Epithelial cell of proximal tubule (primary cell): ENCODE measurements around the gene CHMP4B. TPM values are rescaled to one million over a fixed set of nuclear protein-coding genes. Genes with fewer than 3 reads are reported as not detected.
A peak's percentile ranks its signal among the peaks of the same experiment; 100 is the strongest.

Source experiments
- DNase-seq: peaks from one replicate; pipeline ENCODE4 v3.0.0-alpha.2; 2011; ENCODE audit warnings: low read depth
- H3K4me3 ChIP-seq: 2 replicates; pipeline ENCODE4 v1.5.1; 2011; ENCODE audit warnings: low read depth, mild to moderate bottlenecking, low read length
- CTCF ChIP-seq: conservative IDR thresholded peaks from 2 replicates; pipeline ENCODE4 v1.5.1; 2012; ENCODE audit warnings: low read depth, mild to moderate bottlenecking, low read length
- total RNA-seq: library from RNA; depleted of rRNA; stranded (reverse); fragments of >200 nt; gene quantifications from 2 replicates; pipeline ENCODE4 v1.2.3, GENCODE V29; 2015

CHMP4B gene
- total RNA-seq, 1 donor from 2014 or later = 41.3 TPM

DNA sequence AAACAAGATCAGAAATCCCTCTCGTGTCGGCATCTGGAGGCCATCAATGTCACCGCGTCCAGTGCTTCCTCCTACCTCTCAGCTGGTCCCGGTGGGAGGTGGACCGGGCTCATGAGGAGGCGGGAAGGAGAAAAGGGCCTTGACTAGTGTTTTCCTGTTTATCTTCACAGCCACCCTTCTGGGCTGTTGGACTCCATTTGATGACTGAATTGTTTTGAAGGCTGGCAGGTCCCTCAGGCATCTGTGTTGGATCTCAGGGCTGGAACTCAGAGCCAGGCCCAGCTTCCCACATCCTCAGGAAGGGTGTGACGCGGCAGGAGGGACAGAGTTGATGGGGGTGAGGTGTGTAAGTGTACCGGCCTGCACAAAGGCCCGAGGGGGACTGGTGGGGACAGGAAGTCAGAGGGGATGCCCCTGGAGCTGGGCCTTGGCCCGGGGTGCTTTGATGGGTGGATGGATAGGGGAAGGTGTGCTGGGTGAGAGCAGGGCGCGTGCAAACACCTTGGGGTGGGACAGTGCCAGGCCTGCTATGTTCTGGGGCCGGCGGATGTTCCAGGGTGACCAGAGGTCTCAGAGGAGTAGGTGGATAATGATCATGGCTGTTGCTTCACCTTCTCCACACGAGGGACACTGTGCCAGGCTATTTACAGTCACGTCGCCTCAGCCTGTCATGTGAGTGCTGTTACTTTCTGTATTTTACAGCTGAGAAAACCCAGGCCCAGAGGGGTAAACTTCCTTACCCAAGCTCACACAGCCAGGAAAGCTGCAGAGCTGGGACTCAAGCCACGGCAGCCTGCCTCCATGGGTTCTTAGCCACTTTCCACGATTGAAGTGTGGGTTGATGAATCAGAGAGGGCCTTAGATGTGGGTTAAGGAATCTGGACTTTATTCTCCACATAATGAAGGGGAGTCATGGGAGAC lies 17.9 kb upstream of the CHMP4B start:
- DNase-seq = no peak

DNA sequence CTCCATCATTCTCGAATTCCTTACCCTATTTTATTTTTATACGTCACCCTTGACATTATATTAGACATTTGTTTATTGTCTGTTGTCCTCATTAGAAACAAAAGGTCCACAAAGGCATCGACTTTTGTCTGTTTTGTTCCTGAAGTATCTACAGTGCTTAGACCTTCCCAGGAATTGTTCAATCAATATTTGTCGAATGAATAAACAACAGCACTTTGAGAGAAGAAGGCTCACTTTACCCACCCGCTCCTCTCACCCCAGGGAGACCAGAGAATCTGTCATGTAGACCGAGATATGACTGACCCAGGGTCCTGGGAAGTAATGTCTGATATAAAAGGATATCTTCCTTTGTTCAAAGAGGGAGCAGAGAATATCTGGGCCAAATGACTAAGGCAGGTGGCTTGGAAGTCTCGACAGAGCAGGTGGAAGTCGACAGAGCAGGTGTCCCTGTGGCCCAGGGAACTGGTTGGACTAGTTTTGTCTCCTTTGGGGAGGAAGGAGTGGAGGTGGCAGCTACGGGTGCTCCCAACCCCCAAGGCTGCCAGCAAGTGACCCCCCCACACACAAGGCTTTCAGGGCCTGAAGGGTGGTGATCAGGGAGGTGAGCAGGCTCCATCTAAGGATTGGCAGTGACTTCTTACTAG lies 14.8 kb upstream of the CHMP4B start:
- no peak for TF ChIP-seq CTCF
- DNase-seq = no peak
- no peak overlapping the region for H3K4me3 ChIP-seq

More for the DNA sequence above, 17.9 kb upstream of the CHMP4B start:
- no peak for TF ChIP-seq CTCF
- no peak overlapping the region for H3K4me3 ChIP-seq

- no peak for TF ChIP-seq CTCF
- H3K4me3 ChIP-seq = no peak overlapping the region
- no peak for DNase-seq
These were observed 14.1 kb upstream of the CHMP4B start for GRCh38 chr20:33796907-33797544.

GRCh38 chr20:33798444-33798843 lies 12.7 kb upstream of the CHMP4B start:
- H3K4me3 ChIP-seq = no peak overlapping the region
- TF ChIP-seq CTCF = no peak
- DNase-seq = no peak

DNA sequence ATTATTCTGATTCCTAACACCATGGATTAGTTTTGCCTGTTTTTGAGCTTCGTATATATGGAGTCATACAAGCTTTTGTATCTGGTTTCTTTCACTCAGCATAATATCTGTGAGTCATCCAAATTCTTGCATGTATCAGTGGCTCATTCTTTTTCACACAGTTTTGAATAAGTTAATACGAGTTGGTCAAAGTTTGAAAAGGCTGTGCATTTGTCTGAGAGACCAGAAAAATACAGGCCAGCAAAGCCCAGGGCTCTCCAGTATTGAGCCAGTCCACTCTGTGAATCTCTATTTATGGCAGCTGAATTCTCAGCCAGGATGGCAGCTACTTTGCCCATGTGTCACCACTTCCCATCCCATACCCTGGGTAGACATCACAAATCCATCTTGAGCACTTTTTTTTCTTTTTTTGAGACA lies 7.2 kb upstream of the CHMP4B start:
- H3K4me3 ChIP-seq = no peak overlapping the region
- TF ChIP-seq CTCF = no peak
- peak; percentile 49 for DNase-seq

DNA sequence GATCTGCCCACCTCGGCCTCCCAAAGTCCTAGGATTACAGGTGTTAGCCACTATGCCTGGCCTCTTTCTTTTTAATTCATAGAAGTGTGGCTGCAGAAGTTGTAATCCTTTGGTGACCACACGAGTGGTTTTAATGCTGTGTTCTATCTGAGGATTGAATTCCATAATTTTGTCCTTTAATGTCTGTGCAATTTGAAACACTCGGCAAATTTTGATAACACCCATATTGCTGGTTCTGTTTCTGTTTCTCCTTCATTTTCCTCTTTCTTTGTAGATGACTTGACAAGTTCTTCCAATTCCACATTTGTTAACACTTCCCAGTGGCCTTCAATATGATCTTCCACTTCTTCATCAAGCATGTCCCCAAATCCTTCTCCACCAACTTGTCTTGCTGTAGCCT lies 2.8 kb upstream of the CHMP4B start:
- no peak for TF ChIP-seq CTCF
- no peak for DNase-seq
- H3K4me3 ChIP-seq = no peak overlapping the region
